Endothelial cell (in vitro differentiated cells): ENCODE measurements around the gene HLA-DQA1. TPM values are rescaled to one million over a fixed set of nuclear protein-coding genes. Genes with fewer than 3 reads are reported as not detected.
"Not testable (repeated sequence)": the region's sequence is repeated elsewhere in the genome, so short reads cannot be mapped to it uniquely, and the experiment has no call there.

Experiments used
- DNase-seq: peaks from one replicate; pipeline ENCODE4 v3.0.0; 2021; ENCODE audit warnings: low spot score
- H3K27ac Mint-ChIP-seq: one replicate; pipeline ENCODE4 v1.8.0; 2021; ENCODE audit warnings: mixed read lengths, inconsistent platforms; ENCODE audit not compliant: unreplicated experiment
- H3K27me3 Mint-ChIP-seq: one replicate; pipeline ENCODE4 v1.8.0; 2021; ENCODE audit warnings: mild to moderate bottlenecking, moderate library complexity, mixed read lengths, inconsistent platforms; ENCODE audit not compliant: unreplicated experiment
- H3K36me3 Mint-ChIP-seq: one replicate; pipeline ENCODE4 v1.8.0; 2021; ENCODE audit warnings: mild to moderate bottlenecking, low read depth, mixed read lengths, inconsistent platforms; ENCODE audit not compliant: unreplicated experiment
- H3K4me1 Mint-ChIP-seq: one replicate; pipeline ENCODE4 v1.8.0; 2021; ENCODE audit warnings: mild to moderate bottlenecking, mixed read lengths, inconsistent platforms; ENCODE audit not compliant: unreplicated experiment
- H3K4me3 Mint-ChIP-seq: one replicate; pipeline ENCODE4 v1.8.0; 2021; ENCODE audit warnings: mild to moderate bottlenecking, mixed read lengths, inconsistent platforms; ENCODE audit not compliant: unreplicated experiment
- H3K9me3 Mint-ChIP-seq: one replicate; pipeline ENCODE4 v1.8.0; 2021; ENCODE audit warnings: mixed read lengths, inconsistent platforms; ENCODE audit not compliant: unreplicated experiment
- total RNA-seq: library from RNA; stranded (reverse); fragmentation: NEBNext Ultra II Directional; extraction: Animal tissue kit (Norgen Biotek cat#: 25700); gene quantifications from one replicate; pipeline ENCODE4 v1.2.1, GENCODE V29; 2021; ENCODE audit not compliant: unreplicated experiment
- TF ChIP-seq, protein P1 (sequence below): fragments of 200-600 bp; sonication (generic); IDR thresholded peaks from one replicate; pipeline ENCODE4 v1.5.0; 2021; ENCODE audit warnings: antibody characterized with exemption; ENCODE audit not compliant: unreplicated experiment

Gene HLA-DQA1
- total RNA-seq, 1 donor from 2014 or later: not detected

GRCh38 chr6:32645047-32645703, 8.0 kb downstream of the HLA-DQA1 start:
- no peak overlapping the region for H3K4me3 Mint-ChIP-seq
- TF ChIP-seq, protein P1, sequence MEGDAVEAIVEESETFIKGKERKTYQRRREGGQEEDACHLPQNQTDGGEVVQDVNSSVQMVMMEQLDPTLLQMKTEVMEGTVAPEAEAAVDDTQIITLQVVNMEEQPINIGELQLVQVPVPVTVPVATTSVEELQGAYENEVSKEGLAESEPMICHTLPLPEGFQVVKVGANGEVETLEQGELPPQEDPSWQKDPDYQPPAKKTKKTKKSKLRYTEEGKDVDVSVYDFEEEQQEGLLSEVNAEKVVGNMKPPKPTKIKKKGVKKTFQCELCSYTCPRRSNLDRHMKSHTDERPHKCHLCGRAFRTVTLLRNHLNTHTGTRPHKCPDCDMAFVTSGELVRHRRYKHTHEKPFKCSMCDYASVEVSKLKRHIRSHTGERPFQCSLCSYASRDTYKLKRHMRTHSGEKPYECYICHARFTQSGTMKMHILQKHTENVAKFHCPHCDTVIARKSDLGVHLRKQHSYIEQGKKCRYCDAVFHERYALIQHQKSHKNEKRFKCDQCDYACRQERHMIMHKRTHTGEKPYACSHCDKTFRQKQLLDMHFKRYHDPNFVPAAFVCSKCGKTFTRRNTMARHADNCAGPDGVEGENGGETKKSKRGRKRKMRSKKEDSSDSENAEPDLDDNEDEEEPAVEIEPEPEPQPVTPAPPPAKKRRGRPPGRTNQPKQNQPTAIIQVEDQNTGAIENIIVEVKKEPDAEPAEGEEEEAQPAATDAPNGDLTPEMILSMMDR: no peak
- no peaks in the 10 kb centered on the region for H3K27me3 Mint-ChIP-seq
- H3K4me1 Mint-ChIP-seq: no peaks in the 10 kb centered on the region
- no peak overlapping the region for H3K27ac Mint-ChIP-seq
- no peak for DNase-seq
- no peaks in the 10 kb centered on the region for H3K36me3 Mint-ChIP-seq
- H3K9me3 Mint-ChIP-seq: no peaks in the 10 kb centered on the region

- Mint-ChIP-seq H3K4me3 (no peak overlapping the region), H3K27me3 (peaks cover 3% of the 10 kb centered on the region), H3K9me3 (no peaks in the 10 kb centered on the region), H3K36me3 (no peaks in the 10 kb centered on the region), H3K4me1 (no peaks in the 10 kb centered on the region), H3K27ac (no peak overlapping the region)
- DNase-seq: no peak
- TF ChIP-seq, protein P1: no peak
These were observed 18.1 kb downstream of the HLA-DQA1 start for GRCh38 chr6:32655203-32655710.

- H3K9me3 Mint-ChIP-seq, DNase-seq, H3K36me3 Mint-ChIP-seq, H3K27ac Mint-ChIP-seq, H3K4me3 Mint-ChIP-seq, H3K27me3 Mint-ChIP-seq, H3K4me1 Mint-ChIP-seq: not testable (repeated sequence)
These were observed 20.1 kb downstream of the HLA-DQA1 start for GRCh38 chr6:32657329-32657728.

DNA sequence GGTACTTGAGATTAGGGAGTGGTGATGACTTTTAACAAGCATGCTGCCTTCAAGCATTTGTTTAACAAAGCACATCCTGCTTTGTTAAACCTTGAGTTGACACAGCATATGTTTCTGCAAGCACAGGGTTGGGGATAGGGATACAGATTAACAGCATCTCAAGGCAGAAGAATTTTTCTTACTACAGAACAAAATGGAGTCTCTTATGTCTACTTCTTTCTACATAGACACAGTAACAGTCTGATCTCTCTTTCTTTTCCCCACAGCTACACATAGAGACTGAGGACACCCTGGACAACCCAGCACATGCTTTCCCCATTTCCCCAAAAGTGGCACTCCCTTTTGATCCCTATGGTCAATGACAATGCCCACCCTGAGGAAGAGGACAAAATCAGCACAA, 20.6 kb downstream of the HLA-DQA1 start:
- DNase-seq, H3K27me3 Mint-ChIP-seq, H3K27ac Mint-ChIP-seq, H3K4me3 Mint-ChIP-seq, H3K4me1 Mint-ChIP-seq, H3K9me3 Mint-ChIP-seq, H3K36me3 Mint-ChIP-seq: not testable (repeated sequence)

- Mint-ChIP-seq H3K4me1 (peaks cover 4% of the 10 kb centered on the region), H3K4me3 (no peak overlapping the region), H3K36me3 (no peaks in the 10 kb centered on the region), H3K27me3 (peaks cover 3% of the 10 kb centered on the region), H3K9me3 (no peaks in the 10 kb centered on the region), H3K27ac (no peak overlapping the region)
- TF ChIP-seq, protein P1: no peak
- no peak for DNase-seq
These were observed 21.2 kb downstream of the HLA-DQA1 start for GRCh38 chr6:32658268-32658897.
